Osteoblast (primary cell): Measurements from ENCODE around the gene AUTS2. TPM values are rescaled to one million over a fixed set of nuclear protein-coding genes. Genes with fewer than 3 reads are reported as not detected.
A peak's percentile ranks its signal among the peaks of the same experiment; 100 is the strongest.

Source experiments
- DNase-seq: peaks from one replicate; pipeline ENCODE4 v3.0.0; 2011; ENCODE audit warnings: low spot score, mixed read lengths; ENCODE audit not compliant: insufficient read length; ENCODE audit errors: missing footprints
- H2AFZ ChIP-seq: 2 replicates; pipeline ENCODE4 v1.6.0; 2011; ENCODE audit warnings: mild to moderate bottlenecking, low read length
- H3K27ac ChIP-seq: 2 replicates; pipeline ENCODE4 v1.5.1; 2011; ENCODE audit warnings: mild to moderate bottlenecking, low read depth, low read length, moderate library complexity
- H3K27me3 ChIP-seq: 2 replicates; pipeline ENCODE4 v1.6.0; 2012; ENCODE audit warnings: mild to moderate bottlenecking, control low read depth, inconsistent platforms, low read length, moderate library complexity; ENCODE audit not compliant: insufficient read depth
- H3K36me3 ChIP-seq: 2 replicates; pipeline ENCODE4 v1.5.1; 2011; ENCODE audit warnings: mild to moderate bottlenecking, low read length, control low read depth, moderate library complexity; ENCODE audit not compliant: insufficient read depth
- H3K4me1 ChIP-seq: 2 replicates; pipeline ENCODE4 v1.5.1; 2011; ENCODE audit warnings: mild to moderate bottlenecking, low read length, control low read depth, moderate library complexity; ENCODE audit not compliant: insufficient read depth
- H3K4me2 ChIP-seq: 2 replicates; pipeline ENCODE4 v1.6.0; 2011; ENCODE audit warnings: mild to moderate bottlenecking, low read length; ENCODE audit not compliant: insufficient read depth
- H3K4me3 ChIP-seq: fragments of 200-600 bp; sonication (generic); 3 replicates; pipeline ENCODE4 v1.5.1; 2012; ENCODE audit warnings: mild to moderate bottlenecking, low read length, inconsistent platforms; ENCODE audit not compliant: insufficient read depth
- H3K79me2 ChIP-seq: 2 replicates; pipeline ENCODE4 v1.6.0; 2012; ENCODE audit warnings: mild to moderate bottlenecking, low read length, control low read depth, inconsistent platforms; ENCODE audit not compliant: insufficient read depth
- H3K9me3 ChIP-seq: 2 replicates; pipeline ENCODE4 v1.5.1; 2011; ENCODE audit warnings: low read depth, low read length, control low read depth
- H4K20me1 ChIP-seq: 2 replicates; pipeline ENCODE4 v1.6.0; 2012; ENCODE audit warnings: mild to moderate bottlenecking, low read length, control low read depth; ENCODE audit not compliant: insufficient read depth
- total RNA-seq: library from RNA; depleted of rRNA; stranded (reverse); fragments of >200 nt; gene quantifications from 2 replicates; pipeline ENCODE4 v1.2.3, GENCODE V29; 2012
- TF ChIP-seq, protein P1 (sequence below): IDR thresholded peaks from 2 replicates; pipeline ENCODE4 v1.5.1; 2011; ENCODE audit warnings: mild to moderate bottlenecking, low read depth, low read length, moderate library complexity; ENCODE audit errors: extremely low read depth

The AUTS2 gene
- total RNA-seq, 1 donor, result 15.2 TPM

DNA sequence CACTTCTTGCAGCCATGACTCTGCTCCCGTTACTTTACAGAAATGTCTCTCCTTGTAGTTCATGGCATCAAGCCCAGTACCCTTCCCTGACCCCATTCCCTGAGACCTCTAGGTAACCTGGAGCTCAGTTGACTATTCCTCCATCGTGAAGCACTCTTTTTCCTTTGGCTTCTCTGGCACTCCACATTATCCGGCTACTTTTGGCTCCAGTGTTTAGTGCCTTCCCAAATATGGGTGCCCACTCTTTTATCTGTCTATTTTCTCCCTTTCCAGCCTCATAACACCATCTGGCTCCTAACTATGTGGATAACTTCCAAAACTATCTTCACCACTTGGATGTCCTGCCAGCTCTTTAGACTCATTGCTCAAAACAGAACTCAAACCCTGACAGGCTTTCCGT lies 788.9 kb downstream of the AUTS2 start:
- H3K27ac ChIP-seq, result no peak overlapping the region
- no peaks in the 10 kb centered on the region for H3K9me3 ChIP-seq
- no peak overlapping the region for H3K4me2 ChIP-seq
- H2AFZ ChIP-seq, result no peak overlapping the region
- H4K20me1 ChIP-seq, result no peaks in the 10 kb centered on the region
- DNase-seq, result no peak
- H3K79me2 ChIP-seq, result no peaks in the 10 kb centered on the region
- H3K4me3 ChIP-seq, result no peak overlapping the region
- peaks cover 5% of the 10 kb centered on the region for H3K4me1 ChIP-seq
- TF ChIP-seq, protein P1, sequence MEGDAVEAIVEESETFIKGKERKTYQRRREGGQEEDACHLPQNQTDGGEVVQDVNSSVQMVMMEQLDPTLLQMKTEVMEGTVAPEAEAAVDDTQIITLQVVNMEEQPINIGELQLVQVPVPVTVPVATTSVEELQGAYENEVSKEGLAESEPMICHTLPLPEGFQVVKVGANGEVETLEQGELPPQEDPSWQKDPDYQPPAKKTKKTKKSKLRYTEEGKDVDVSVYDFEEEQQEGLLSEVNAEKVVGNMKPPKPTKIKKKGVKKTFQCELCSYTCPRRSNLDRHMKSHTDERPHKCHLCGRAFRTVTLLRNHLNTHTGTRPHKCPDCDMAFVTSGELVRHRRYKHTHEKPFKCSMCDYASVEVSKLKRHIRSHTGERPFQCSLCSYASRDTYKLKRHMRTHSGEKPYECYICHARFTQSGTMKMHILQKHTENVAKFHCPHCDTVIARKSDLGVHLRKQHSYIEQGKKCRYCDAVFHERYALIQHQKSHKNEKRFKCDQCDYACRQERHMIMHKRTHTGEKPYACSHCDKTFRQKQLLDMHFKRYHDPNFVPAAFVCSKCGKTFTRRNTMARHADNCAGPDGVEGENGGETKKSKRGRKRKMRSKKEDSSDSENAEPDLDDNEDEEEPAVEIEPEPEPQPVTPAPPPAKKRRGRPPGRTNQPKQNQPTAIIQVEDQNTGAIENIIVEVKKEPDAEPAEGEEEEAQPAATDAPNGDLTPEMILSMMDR, result no peak
- H3K27me3 ChIP-seq, result no peaks in the 10 kb centered on the region
- no peaks in the 10 kb centered on the region for H3K36me3 ChIP-seq

DNA sequence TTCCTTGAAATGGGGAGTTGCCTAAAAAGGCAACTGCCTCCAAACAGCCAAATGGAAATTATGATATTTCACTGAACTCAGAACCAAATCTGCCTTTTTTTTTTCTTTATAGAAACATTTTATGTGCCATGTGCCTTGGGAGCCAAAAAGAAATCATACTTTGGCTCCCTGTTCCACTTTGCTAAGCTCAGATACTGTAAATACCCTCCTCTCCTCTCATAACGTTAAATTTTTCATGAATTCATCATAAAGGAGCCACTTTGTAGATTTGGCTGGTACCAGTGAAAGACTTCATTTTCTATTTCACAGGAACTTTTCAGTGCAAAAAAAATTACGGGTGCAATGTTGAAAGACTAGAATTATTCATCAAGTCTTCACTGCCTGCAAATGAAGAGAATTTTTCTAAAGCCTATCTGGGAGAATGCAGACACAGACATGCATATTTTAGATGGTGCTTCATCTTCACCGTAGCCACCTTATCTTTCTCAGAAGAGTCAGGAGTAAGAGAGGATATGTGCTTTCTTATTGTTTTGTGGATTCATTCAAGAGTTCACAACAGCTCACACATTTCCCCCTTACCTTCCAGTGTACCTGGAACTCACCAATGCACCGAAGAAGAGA lies 791.4 kb downstream of the AUTS2 start:
- H3K27ac ChIP-seq, result no peak overlapping the region
- H3K79me2 ChIP-seq, result no peaks in the 10 kb centered on the region
- H3K27me3 ChIP-seq, result no peaks in the 10 kb centered on the region
- H4K20me1 ChIP-seq, result no peaks in the 10 kb centered on the region
- H2AFZ ChIP-seq, result no peak overlapping the region
- H3K4me1 ChIP-seq, result peaks cover 3% of the 10 kb centered on the region
- no peak overlapping the region for H3K4me2 ChIP-seq
- no peak overlapping the region for H3K4me3 ChIP-seq
- TF ChIP-seq, protein P1, result no peak
- no peaks in the 10 kb centered on the region for H3K36me3 ChIP-seq
- no peaks in the 10 kb centered on the region for H3K9me3 ChIP-seq
- DNase-seq, result no peak

DNA sequence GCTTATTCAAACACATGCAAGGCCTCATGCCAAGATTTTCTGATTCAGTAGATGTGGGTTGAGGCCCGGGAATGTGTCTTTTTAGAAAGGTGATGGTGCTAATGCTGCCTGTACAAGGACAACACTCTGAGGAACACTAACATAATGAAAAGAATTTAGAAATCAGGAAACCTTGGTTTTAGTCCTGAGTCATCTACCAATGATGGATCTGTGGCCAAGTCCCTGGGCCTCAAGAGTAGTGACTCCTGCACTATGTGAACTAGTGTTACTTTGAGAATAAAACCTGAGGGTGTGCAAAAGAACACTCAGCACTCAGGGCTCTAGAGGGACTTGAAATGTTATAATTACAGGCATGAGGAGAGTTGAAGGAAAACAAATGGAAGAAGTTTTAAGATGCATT lies 792.0 kb downstream of the AUTS2 start:
- Histone ChIP-seq H3K79me2 (no peaks in the 10 kb centered on the region), H3K27ac (no peak overlapping the region), H3K4me3 (no peak overlapping the region), H3K4me2 (no peak overlapping the region), H3K27me3 (no peaks in the 10 kb centered on the region), H3K9me3 (no peaks in the 10 kb centered on the region), H2AFZ (no peak overlapping the region), H3K4me1 (no peaks in the 10 kb centered on the region), H3K36me3 (no peaks in the 10 kb centered on the region), H4K20me1 (no peaks in the 10 kb centered on the region)
- DNase-seq, result no peak
- TF ChIP-seq, protein P1, result no peak

DNA sequence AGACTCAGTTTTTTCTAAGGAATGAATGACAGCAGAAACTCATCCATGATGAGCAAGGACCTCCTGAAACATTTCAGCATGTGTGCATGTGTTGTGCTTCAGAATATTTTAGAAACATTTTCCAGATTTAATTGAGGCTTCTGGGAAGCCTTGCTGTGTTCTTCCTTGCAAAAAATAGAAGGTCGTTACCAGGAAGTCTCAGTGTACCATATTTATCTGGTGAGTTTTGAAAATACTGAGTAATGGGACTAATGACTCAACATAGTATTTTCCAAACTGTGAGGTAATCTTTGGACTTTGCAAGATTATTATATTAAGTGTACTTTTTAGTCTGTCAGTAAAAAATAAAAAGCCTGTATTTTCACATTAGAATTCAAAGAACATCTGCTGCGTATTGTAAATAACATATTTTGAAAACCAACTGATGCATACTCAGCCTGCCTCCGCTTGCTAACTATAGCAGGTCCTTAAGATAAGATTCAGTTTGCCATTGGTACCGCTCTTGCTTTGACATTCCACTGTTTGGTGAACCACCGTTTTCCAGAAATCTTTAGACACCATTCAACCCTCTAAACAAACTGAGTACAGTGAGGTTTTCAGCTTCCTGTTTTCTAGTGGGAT lies 794.1 kb downstream of the AUTS2 start:
- Histone ChIP-seq H3K27me3 (no peaks in the 10 kb centered on the region), H3K4me1 (no peaks in the 10 kb centered on the region), H3K27ac (peak overlapping the region; percentile 42), H4K20me1 (no peaks in the 10 kb centered on the region), H3K4me2 (peak overlapping the region; percentile 18), H3K9me3 (no peaks in the 10 kb centered on the region), H3K79me2 (no peaks in the 10 kb centered on the region), H2AFZ (no peak overlapping the region), H3K4me3 (no peak overlapping the region), H3K36me3 (no peaks in the 10 kb centered on the region)
- TF ChIP-seq, protein P1, result no peak
- no peak for DNase-seq
